NCI-H345 treated with DMSO at 0.1 percent for 48 hours (cell line): ENCODE data around the gene CDH3.

Experiments
- DNase-seq: peaks from one replicate; lab custom pipeline; 2025; ENCODE audit not compliant: unreplicated experiment; lab: John Stamatoyannopoulos, UW

CDH3 gene

DNA sequence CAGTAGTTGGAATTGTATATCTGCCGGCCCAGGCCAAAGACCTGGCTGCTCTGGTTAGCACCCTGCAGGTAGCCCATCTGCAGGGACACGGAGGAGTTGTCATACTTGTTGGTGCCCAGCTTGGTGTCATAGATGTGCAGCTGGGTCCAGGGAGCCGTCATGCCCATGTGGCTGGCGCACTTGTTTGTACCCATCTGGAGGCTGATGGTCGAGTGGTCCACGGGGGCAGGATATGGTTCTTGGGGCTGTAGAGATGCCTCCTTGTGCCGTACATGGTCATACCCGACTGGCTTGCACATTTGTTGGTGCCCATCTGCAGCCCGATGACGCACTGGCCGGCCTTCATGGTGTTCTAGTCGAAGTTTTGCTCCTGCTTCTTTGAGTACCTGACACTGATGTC is 6.0 kb downstream of the CDH3 start:
- DNase-seq: no peak

DNA sequence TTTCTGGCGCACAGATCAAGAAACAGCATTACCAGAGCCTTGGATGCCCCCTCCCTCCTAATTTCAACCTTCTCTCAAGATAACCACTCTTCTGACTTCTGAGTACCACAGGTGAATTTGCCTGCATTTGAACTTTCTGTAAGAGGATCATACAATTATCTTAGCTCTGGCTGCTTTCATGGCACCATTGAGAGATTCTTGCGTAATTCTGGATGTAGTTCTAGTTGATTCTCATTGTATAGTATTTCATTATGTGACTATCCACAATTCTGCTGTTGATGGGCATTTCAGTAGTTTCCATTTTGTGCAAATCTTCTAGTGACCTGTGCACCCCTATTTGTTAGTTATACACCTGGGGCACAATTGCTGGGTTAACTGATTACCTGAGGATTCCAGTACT is 7.5 kb downstream of the CDH3 start:
- no peak for DNase-seq

GRCh38 chr16:68655806-68656205 is 10.7 kb downstream of the CDH3 start:
- DNase-seq: no peak

GRCh38 chr16:68656751-68657150 is 11.6 kb downstream of the CDH3 start:
- no peak for DNase-seq

- no peak for DNase-seq
Measured at GRCh38 chr16:68658341-68658973, 13.3 kb downstream of the CDH3 start.

DNA sequence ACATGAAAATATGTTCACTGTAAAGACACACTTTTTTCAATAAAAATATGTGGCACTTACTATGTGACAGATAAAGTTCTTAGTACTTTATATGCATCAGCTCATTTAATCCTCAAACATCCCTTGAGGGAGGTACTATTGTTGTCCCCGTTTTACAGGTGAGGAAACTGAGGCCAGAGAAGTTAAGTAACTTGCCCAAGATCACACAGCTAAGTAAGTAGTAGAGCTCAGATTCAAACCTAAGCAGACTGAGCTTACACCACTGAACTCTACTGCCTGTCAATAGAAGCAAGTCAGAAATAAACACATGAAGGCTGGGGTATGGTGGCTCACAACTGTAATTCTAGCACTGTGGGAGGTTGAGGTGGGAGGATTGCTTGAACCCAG is 13.9 kb downstream of the CDH3 start:
- no peak for DNase-seq

GRCh38 chr16:68659412-68660358 is 14.6 kb downstream of the CDH3 start:
- no peak for DNase-seq

DNA sequence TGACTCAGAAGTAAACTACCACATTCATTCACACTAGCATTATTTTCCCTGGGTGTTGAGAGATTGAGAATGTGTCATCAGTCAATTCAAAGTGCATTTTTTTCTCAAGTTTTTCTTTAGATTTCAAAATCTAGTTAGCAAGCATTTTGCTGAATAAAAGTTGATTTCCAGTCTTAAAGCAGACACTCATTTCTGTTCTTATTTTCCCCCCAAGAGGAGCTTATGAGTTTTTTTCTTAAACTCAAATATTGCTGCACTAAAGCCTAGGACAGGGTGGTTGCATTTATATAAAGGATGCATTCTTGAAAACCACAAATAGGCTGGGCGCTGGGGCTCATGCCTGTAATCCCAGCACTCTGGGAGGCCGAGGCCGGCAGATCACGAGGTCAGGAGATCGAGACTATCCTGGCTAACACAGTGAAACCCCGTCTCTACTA is 15.3 kb downstream of the CDH3 start:
- no peak for DNase-seq

GRCh38 chr16:68662035-68662434 is 16.9 kb downstream of the CDH3 start:
- DNase-seq: no peak

GRCh38 chr16:68664297-68664696 is 19.2 kb downstream of the CDH3 start:
- no peak for DNase-seq

DNA sequence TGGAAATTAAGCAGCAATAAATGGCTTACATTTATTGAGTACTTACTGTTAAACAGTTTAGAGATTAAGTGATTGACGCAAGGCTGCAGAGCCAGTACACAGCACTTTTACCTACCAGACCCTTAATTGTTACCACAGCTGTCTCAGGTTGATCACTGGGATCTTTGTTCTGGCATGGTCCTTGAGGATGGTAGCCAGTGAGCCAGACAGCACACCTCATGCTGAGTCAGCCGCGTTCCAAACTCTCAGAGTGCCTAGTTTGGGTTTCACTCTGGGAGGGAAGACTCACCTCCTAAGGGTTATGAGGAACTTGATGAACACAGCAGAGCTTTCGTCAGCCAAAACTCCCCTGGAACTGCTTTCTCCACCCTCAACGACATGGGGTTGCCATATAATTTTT is 20.4 kb downstream of the CDH3 start:
- DNase-seq: no peak

- DNase-seq: no peak
Measured at GRCh38 chr16:68668266-68668665, 23.2 kb downstream of the CDH3 start.

GRCh38 chr16:68676113-68676860 is 31.2 kb downstream of the CDH3 start:
- DNase-seq: no peak

GRCh38 chr16:68681038-68681437 is 35.9 kb downstream of the CDH3 start:
- no peak for DNase-seq

- DNase-seq: no peak
Measured at GRCh38 chr16:68685685-68686478, 40.8 kb downstream of the CDH3 start.

GRCh38 chr16:68686905-68687304 is 41.8 kb downstream of the CDH3 start:
- DNase-seq: no peak

DNA sequence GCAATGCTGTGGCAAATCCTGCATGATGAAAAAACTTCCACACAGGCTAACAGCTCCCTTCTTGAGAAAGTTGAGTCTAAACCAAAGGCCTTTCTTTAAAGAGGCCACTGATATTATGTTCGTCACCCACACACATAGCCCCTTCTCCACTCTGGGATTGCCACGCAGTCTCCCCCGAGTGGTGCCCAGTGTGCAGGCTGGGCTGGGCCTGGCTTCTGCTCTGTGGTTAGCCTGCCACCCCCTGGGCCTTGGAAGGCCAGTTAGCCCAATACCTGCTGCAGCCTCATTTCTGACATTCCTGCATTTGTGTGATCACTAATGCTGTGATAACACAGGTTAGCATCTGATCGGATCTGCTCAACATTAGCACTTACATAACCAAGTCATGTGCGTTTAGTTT is 44.8 kb downstream of the CDH3 start:
- DNase-seq: no peak

GRCh38 chr16:68695575-68695974 is 50.5 kb downstream of the CDH3 start:
- no peak for DNase-seq

- DNase-seq: peak; percentile 61
Measured at GRCh38 chr16:68696514-68696913, 51.4 kb downstream of the CDH3 start.

- no peak for DNase-seq
Measured at GRCh38 chr16:68698091-68698490, 53.0 kb downstream of the CDH3 start.

DNA sequence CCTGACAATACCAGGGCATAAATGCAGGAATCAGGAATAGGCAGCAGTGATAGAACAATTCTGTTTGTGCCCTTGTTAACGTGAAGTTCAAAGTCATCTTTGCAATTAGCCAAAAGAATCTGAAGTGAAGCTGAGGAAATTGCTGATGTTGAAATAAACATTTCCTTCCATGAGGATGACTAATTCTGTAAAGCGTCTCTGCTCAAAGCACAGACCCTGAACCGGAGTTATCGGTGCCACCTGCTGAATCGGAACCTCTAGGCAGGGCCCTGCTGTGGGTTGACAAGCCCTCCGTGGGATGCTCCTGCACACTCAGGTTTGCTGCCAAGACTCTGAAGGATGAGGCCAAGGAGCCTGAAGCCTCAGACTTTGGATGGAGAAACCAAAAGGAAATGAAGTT is 55.0 kb downstream of the CDH3 start:
- no peak for DNase-seq
